ENCODE measurements around the gene PIRT.

PIRT gene

DNA sequence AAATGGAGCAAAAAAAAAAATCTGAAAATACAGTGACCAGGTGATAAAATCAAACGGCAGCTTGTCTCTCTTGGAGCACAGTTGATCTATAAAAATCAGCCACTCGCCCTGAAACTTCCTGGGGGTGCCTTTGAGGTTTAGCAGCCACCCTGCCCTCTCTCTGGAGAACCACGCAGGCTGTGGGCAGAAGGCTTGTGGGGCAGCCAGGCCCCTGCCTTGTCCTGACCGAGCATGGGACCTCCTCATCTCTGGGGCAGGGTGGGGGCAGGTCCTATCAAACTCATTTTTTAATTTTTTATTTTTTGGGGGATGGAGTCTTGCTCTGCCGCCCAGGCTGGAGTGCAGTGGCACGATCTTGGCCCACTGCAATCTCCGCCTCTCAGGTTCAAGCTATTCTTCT, 39.0 kb downstream of the PIRT start:
- Histone ChIP-seq H3K79me2 (ENCODE audit: insufficient read depth, low read length) (no peaks in the 10 kb centered on the region), H3K4me1 (ENCODE audit: insufficient read depth, low read length, severe bottlenecking) (no peaks in the 10 kb centered on the region), H3K9me2 (ENCODE audit: low read depth, low read length) (no peaks in the 10 kb centered on the region), H3K9me3 (ENCODE audit: low read length) (no peaks in the 10 kb centered on the region), H3K4me2 (ENCODE audit: low read length) (no peak overlapping the region), H4K20me1 (ENCODE audit: insufficient read depth, low read length) (no peaks in the 10 kb centered on the region), H3K9ac (ENCODE audit: low read length) (no peak overlapping the region), H2AFZ (ENCODE audit: low read length) (no peak overlapping the region), H3F3A (ENCODE audit: insufficient read depth, low read length) (no peaks in the 10 kb centered on the region), H3K27me3 (ENCODE audit: insufficient read depth, low read length) (no peaks in the 10 kb centered on the region), H3K36me3 (ENCODE audit: insufficient read depth, low read length) (no peaks in the 10 kb centered on the region), H3K27ac (ENCODE audit: low read depth, low read length, poor library complexity, severe bottlenecking) (no peak overlapping the region), H3K4me3 (ENCODE audit: low read depth, low read length, poor library complexity, severe bottlenecking) (no peak overlapping the region)
- TF ChIP-seq CTCF (IDR thresholded peaks at IDR 0.05; ENCODE audit: low read length) (no peak), EZH2 (IDR thresholded peaks at IDR 0.05; ENCODE audit: borderline replicate concordance, low read length) (no peak)

DNA sequence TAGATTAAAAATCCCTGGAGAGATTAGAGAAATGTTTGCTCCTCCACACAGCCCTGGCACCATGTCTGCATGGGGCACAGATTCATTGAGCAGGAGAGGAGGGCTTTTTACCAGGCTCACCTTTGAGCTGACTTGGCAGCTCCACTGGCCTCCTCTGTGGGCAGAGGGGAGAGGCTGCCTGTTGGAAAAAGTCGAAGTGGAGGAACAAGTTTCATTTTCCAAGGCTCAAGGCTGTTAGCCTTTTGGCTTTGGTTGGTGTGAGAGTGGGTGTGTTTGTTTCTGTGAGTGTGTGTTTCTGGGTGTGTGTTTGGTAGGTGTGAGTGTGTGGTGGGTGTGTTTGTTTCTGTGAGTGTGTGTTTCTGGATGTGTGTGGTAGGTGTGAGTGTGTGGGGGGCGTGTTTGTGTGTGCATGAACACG, 39.5 kb downstream of the PIRT start:
- Histone ChIP-seq H3K27me3 (ENCODE audit: insufficient read depth, low read length) (no peaks in the 10 kb centered on the region), H3K4me3 (ENCODE audit: low read depth, low read length, poor library complexity, severe bottlenecking) (no peak overlapping the region), H3K79me2 (ENCODE audit: insufficient read depth, low read length) (no peaks in the 10 kb centered on the region), H3K9ac (ENCODE audit: low read length) (no peak overlapping the region), H3F3A (ENCODE audit: insufficient read depth, low read length) (no peaks in the 10 kb centered on the region), H2AFZ (ENCODE audit: low read length) (no peak overlapping the region), H3K4me2 (ENCODE audit: low read length) (no peak overlapping the region), H3K4me1 (ENCODE audit: insufficient read depth, low read length, severe bottlenecking) (no peaks in the 10 kb centered on the region), H4K20me1 (ENCODE audit: insufficient read depth, low read length) (no peaks in the 10 kb centered on the region), H3K9me3 (ENCODE audit: low read length) (no peaks in the 10 kb centered on the region), H3K36me3 (ENCODE audit: insufficient read depth, low read length) (no peaks in the 10 kb centered on the region), H3K9me2 (ENCODE audit: low read depth, low read length) (no peaks in the 10 kb centered on the region), H3K27ac (ENCODE audit: low read depth, low read length, poor library complexity, severe bottlenecking) (no peak overlapping the region)
- TF ChIP-seq EZH2 (IDR thresholded peaks at IDR 0.05; ENCODE audit: borderline replicate concordance, low read length) (no peak), CTCF (IDR thresholded peaks at IDR 0.05; ENCODE audit: low read length) (no peak)

- TF ChIP-seq CTCF (IDR thresholded peaks at IDR 0.05; ENCODE audit: low read length) (no peak), EZH2 (IDR thresholded peaks at IDR 0.05; ENCODE audit: borderline replicate concordance, low read length) (no peak)
- Histone ChIP-seq H3K9me3 (ENCODE audit: low read length) (no peaks in the 10 kb centered on the region), H3K27ac (ENCODE audit: low read depth, low read length, poor library complexity, severe bottlenecking) (no peak overlapping the region), H3K4me3 (ENCODE audit: low read depth, low read length, poor library complexity, severe bottlenecking) (no peak overlapping the region), H3F3A (ENCODE audit: insufficient read depth, low read length) (no peaks in the 10 kb centered on the region), H4K20me1 (ENCODE audit: insufficient read depth, low read length) (no peaks in the 10 kb centered on the region), H3K36me3 (ENCODE audit: insufficient read depth, low read length) (no peaks in the 10 kb centered on the region), H3K79me2 (ENCODE audit: insufficient read depth, low read length) (no peaks in the 10 kb centered on the region), H3K4me1 (ENCODE audit: insufficient read depth, low read length, severe bottlenecking) (no peaks in the 10 kb centered on the region), H3K9ac (ENCODE audit: low read length) (no peak overlapping the region), H3K27me3 (ENCODE audit: insufficient read depth, low read length) (no peaks in the 10 kb centered on the region), H2AFZ (ENCODE audit: low read length) (no peak overlapping the region), H3K4me2 (ENCODE audit: low read length) (no peak overlapping the region), H3K9me2 (ENCODE audit: low read depth, low read length) (no peaks in the 10 kb centered on the region)
These were observed 40.2 kb downstream of the PIRT start for GRCh38 chr17:10797476-10798328.
